SKM-1 treated with dmso at 0.1 percent for 144 hours (cell line): ENCODE measurements around the gene DNAJC1.
A peak's percentile ranks its signal among the peaks of the same experiment; 100 is the strongest.
"Not testable (repeated sequence)": the region's sequence is repeated elsewhere in the genome, so short reads cannot be mapped to it uniquely, and the experiment has no call there.

Experiments used
- DNase-seq: peaks from one replicate; lab custom pipeline; 2025; ENCODE audit not compliant: unreplicated experiment; lab: John Stamatoyannopoulos, UW

Gene DNAJC1, protein sequence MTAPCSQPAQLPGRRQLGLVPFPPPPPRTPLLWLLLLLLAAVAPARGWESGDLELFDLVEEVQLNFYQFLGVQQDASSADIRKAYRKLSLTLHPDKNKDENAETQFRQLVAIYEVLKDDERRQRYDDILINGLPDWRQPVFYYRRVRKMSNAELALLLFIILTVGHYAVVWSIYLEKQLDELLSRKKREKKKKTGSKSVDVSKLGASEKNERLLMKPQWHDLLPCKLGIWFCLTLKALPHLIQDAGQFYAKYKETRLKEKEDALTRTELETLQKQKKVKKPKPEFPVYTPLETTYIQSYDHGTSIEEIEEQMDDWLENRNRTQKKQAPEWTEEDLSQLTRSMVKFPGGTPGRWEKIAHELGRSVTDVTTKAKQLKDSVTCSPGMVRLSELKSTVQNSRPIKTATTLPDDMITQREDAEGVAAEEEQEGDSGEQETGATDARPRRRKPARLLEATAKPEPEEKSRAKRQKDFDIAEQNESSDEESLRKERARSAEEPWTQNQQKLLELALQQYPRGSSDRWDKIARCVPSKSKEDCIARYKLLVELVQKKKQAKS

DNA sequence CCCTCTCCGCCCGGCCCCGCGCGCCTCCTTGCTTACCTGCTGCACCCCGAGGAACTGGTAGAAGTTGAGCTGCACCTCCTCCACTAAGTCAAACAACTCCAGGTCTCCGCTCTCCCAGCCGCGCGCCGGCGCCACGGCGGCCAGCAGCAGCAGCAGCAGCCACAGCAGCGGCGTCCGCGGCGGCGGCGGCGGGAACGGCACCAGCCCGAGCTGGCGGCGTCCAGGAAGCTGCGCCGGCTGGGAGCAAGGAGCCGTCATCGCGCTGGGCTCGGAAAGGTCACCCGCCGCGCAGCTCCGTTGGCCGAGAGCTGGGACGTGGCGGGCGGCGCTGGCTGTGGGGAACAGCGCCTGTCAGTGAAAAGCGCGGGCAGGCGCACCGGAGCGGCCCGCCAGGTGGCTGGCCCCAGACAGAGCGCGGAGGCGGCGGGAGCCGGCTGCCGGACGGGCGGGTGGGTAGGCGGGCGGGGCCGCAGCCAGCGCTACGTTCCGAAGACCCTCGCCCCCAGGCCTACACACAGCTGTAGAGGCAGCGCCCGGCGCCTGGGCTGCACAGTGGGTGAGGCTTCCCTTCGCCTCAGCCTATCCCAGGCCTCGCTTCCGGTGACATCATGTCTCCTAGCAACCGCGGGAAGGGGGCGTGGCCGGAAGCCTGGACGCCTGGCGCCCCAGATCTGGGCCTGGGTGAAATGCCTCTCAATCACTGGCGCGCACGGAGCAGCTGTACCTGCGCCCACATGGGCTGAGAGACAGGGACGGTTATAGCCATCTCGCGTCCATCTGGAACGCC lies at the start of gene DNAJC1:
Gene DNAJC1, minus strand, starts transcription at position 554 of the 787 bp plus-strand sequence. Its CDS starts 296 bp downstream, at position 258.
- peak; percentile 61 for DNase-seq

DNA sequence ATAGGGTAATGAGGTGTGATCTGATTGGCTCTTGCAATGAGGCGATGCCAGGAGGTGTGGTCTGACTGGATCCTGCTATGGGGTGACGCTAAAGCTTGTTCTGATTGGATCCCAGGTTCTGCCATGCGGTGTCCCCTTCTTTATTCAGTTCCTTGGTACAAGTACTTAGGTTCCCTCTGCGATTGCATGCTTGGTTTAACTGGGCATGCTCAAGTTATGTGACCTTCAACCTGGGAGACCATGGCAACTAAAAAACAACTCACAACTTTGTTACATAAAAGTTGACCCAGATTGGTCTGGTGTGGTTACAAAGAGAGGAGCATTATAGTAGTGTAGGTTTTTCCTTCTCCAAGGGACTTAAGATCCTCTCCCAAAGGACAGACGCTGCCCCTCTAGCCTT lies 49.5 kb upstream of the DNAJC1 start:
- no peak for DNase-seq

DNA sequence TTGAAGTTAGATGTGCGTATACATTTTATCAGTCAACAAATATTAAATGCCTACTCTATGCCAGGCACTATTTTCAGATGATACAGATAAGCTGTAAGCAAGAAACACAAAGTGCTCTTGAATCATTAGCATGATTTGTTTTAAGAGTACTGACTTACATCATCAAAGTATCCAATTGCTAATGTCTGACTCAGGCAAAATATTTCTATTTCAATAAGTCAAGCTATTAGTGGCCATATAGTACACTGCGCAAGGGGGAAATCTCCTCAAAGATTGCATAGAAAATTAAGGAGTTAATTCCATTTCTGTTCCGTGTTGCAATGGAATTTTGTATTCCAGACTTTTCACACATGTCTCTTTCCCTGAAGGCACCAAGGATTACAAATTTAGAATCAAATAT lies 46.1 kb upstream of the DNAJC1 start:
- DNase-seq, result no peak

DNA sequence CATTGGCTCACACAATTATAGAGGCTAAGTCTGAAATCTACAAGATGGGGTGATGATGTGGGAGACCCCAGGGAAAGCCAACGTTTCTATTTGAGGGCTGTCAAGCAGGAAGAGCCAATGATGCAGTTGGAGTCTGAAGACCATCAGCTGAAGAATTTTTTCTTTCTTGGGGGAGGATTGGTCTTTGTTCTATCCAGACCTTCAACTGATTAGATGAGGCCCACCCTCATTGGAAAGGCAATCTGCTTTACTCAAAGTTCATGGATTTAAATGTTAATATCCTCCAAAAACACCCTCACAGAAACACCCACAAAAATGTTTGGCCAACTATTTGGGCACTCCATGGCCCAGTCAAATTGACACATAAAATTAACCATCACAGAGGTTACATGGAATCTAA lies 44.3 kb upstream of the DNAJC1 start:
- DNase-seq, result no peak

DNA sequence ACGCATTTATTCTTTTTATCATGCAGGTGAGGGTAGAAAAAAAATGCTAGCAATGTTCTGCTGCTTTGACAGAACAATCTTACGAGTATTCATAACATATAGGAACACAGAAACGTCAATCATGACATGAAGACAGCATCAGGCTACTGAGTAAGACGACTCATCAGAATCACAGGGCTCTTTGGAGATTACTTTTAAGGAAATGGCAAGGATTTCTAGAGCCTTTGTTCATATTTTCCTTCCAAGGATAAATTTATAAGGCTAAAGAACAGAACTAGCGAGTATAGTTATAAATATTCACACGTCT lies 39.8 kb upstream of the DNAJC1 start:
- DNase-seq, result no peak

DNA sequence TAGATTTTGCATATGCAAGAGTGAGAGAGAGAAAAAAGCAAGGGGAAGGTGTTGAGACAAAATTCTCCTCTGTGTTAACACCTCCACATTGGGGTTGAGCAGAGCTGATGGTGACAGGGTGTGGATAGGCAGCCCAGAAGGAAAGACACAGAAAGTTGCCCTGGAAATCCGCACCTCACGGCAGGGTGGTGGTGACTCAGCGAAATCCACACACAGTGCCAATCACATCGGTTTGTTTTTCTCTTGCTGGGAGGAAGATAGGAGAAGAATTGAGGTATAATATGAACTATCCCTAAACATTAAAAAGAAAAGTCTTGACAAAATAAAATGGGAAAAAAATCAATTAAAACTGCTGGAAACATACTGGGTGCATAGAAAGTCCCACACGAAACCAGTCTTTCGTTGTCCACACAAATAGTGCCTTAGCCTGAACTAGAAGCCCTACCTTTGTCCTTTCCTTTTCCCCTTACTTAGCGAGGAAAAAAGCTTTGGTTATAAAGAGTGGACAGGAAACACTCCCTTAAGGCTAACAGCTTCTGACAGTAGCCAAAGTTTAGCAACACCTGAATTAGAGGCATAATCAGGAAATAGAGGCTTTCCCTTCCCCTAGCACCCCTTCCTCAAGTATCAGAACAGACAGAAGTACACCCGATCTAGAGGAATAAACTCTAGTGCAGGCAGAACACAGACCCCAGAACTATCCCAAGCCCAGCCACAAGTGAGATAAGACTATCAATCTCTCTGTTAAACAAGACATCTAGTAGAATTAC lies 39.2 kb upstream of the DNAJC1 start:
- DNase-seq, result no peak

DNA sequence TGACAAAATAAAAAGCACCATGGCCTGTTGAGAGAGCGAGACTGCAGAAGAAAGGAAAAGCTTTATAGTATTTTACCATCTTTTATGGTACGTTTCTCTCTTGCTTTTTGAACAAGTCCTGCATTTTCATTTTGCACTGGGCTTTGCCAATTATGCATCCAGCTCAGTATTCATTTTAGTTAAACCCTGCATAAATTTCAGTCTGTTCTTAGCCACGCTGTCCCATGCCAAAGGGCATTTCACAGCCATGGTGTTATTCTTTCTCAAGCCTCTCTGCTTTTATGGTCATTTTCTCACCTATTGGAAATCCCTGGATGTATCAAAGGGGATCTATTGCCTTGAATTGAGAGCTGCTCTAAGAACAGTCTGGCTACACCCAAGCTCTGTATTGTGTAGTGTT lies 30.8 kb upstream of the DNAJC1 start:
- no peak for DNase-seq

DNA sequence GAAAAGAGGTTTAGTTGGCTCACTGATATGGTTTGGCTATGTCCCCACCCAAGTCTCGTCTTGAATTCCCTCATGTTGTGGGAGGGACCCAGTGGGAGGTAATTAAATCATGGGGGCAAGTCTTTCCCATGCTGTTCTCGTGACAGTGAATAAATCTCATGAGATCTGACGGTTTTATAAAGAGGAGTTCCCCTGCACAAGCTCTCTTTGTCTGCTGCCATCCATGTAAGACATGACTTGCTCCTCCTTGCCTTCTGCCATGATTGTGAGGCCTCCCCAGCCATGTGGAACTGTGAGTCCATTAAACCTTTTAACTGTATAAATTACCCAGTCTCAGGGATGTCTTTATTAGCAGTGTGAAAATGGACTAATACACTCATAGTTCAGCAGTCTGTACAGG lies 28.7 kb upstream of the DNAJC1 start:
- not testable (repeated sequence) for DNase-seq

DNA sequence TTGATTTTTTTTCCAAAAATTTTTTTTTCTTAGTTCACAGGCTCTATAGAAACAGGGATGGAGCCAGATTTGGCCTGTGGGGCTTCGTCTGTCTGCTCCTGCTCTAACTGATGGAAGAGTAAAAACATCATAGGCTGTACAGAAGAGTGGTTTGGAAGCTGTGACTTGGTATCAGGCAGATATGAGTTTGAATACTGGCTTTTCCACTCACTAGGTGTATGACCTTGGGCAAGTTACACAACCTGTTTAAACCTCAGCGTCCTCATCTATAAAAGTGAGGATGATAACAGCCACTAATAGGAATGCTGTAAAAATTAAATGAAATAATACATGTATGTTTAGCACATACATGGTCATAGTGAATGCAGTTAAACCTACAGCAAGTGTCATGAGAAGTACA lies 26.9 kb upstream of the DNAJC1 start:
- DNase-seq, result no peak

DNA sequence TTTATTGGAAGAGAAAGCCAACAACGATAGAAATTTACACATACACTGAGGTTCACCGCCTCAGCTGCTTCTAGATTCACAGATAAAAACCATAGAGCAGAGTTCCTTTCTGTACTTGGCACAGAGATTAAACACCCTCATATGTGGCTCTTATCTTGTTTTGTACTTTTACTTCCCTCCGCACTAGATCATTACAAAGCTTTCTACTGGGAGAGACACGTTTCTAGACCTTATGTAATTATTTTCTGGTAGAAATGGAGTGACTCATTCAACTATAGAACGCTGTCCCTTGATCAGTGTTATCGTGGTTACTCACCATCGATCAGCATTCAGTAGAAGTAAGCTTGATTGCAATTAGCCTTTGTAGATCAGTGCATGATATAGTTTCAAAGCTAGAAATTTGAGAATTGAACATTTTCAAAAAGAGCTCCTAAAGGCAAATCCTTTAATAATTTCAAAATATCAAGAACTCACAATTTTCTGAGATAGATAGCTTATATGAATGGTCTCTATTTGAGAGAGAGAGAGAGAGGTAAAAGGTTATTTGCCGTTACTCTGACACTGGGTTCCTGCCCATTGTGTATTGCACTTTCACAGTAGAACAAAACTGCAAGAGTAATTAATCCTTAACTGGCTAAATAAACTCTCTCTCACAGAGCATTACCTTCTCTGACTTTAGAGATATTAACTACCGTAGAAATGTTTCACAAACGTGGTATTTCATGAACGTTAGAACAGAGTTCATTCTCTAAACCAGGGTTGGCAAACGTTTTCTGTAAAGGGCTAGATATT lies 26.1 kb upstream of the DNAJC1 start:
- DNase-seq, result no peak

DNA sequence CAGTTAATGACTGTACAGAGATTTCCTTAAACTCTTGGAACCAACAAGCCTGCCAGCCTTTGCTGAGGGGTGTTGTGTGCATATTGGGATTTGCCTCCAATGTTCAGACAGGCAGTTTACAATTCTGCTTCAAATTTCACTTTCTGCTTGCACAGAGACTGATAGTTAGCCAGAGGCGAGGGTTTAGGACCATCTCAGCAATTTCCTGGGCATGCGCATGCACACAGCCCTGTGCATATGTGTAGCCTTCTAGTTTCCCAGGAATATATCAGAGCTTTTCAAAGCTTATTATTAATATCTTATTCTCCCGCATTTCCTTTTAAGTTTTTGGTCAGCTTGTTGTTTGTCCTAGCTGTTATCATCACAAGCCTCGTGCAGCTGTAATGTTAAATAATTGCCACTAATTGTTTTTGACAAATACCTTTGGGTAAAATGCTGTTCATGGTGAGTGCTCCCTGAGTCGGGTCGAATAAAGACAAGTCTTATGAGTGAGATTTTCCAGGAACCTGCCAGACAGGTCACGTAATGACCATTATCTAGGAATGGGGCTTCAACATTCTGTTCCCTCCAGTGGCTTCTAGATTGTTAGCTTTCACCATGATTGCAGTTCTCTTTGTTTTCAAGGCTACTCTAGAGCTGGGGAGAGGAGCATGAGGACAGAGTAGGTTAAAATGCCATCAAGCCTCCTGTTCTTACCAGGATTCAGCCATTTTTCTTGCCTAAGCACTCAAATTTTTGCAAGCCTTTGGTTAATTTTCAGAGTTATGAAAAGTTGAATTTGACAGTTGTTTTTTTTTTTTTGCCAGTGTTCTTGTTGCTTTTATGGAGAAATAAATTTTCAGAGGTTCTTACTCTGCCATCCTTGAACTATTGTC lies 24.1 kb upstream of the DNAJC1 start:
- no peak for DNase-seq

DNA sequence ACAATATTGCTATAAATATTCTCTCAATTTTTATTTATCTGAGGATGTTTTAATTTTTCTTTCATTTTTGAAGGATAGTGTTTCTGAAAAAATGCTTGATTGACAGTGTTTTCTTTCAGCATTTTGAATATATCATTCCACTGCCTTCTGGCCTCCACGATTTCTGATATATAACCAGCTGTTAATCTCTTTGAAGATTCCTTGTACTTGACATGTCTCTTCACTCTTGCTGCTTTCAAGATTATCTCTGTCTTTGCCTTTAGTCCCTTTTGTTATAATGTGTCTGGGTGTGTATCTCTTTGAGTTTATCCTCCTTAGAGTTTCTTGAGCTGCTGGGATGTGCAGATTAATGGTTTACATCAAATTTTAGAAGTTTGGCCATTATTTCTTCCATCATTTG lies 22.8 kb upstream of the DNAJC1 start:
- no peak for DNase-seq

DNA sequence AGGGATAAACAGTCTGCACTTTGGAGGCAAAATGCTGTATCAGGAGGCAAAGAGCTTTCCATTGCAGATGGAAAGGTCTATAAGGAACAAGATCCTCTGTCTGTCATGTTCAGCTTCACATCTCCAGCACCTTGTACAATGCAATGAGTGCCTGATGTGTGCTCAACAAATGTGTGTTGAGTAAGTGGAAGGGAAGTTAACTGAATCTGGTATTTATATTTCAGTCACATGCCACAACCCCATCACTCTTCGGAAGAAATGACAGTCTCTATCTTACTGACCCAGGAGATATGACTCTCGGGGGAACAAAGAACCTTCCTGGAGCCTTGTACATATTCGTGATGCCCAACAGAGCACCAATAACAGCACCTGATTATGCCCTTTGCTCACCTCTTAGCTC lies 20.0 kb upstream of the DNAJC1 start:
- no peak for DNase-seq

DNA sequence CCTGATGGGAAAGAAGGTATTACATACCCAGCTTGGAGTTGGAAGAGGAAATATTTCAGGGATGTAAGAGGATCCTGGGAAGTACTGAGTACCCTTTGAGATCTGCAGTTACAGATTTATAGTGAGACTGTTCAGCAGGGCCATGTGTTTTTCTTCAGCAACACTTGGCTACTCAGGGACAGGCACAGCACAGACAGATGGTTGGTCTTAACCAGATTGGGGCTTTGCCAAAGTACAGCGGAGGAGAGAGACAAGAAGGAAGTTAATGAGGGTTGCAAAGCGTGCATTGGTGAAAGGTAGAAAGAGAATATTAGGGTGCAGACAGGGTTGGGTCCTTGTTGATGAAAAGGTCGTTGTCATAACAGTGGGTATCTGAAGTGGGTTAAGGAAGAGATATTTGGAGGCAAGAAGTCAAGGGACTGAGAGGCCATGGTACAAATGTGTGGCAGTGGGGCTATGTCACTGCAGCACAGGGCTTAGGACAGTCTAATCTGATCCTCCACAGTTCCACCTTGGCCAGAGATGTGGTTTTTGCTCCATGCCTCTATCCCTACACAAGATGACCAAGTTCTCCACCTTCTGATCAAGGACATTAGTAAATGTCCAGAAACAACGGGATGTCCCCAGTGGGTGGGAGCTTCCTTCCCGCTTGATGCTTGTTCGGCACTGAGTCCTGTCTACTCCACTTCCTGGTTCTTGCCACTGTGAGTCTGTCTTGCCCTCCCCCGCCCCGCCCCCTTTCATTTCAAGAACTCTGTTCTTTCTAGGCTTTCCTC lies 18.9 kb upstream of the DNAJC1 start:
- no peak for DNase-seq

DNA sequence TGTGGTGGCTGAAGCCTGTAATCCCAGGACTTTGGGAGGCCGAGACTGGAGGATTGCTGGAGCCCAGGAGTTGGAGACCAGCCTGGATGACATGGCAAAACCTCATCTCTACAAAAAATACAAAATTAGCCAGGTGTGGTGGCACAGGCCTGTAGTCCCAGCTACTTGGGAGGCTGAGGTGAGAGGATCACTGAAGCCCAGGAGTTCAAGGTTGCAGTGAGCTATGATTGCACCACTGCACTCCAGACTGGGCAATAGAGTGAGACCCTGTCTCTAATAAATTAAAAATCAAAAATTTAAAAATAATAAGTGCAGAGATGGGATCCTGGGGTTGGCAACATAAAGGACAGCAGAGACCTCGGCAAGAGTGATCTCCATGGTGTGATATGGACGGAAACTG lies 17.6 kb upstream of the DNAJC1 start:
- DNase-seq, result not testable (repeated sequence)

DNA sequence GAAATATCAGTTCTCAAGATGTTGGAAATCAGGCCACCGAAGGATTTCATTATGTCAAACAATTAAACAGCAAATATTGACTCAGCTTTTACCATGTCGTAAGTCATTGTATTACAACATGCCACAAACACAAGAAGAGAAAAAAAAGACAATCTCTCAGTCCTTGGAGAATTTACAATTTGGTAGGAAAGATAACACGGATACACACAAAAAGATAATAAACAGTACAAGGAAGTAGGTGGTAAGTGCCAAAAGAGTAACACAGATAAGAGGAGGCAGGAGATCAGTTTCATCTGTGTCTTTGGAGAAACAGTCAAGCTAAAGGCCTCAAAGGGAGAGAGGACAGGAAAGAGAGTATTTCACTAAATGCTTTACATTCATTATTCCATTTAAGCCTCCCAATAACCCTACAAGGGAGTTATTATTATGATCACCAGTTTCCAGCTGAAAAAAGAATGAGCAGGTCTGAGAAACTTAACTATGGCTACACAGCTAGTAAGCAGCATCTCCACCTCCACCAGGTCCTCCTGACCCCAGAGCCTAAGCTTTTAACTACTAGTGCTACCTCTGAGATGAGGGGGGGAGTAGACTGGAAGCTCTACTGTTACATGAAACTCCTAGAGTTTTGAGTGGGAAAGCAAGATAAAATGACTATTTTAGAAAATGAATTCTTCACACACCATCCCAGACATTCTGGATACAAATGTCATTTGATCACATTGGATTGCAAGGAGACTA lies 13.9 kb upstream of the DNAJC1 start:
- DNase-seq, result no peak

DNA sequence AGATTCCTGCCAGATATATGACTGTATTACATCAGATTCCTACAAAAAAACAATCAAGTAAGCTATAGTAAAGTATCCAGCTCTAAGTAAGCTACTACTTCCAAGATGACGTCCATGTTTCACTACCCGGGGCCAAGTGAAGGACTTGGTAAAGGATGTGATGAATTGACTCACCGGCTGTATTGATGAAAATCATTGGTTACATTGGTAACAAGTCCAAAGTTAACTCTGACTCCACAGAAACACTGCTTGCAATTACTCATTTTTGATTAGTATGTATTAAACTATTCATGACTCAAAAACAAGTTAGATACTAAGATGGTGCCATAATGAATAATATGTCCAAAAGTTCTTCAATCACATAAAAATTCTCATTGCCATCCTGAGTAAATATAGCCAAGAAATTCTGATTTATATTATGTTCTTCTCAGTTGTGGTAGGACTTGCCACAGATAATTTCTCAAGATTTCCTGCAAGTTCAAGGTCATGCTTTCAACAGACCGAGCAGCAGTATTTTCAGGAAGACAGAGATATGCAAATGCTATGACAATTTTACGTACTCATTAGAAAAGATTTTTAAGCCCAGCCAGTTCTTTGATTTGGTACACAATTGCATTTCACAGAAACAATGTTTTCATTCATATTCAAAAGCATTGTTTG lies 12.6 kb upstream of the DNAJC1 start:
- no peak for DNase-seq

DNA sequence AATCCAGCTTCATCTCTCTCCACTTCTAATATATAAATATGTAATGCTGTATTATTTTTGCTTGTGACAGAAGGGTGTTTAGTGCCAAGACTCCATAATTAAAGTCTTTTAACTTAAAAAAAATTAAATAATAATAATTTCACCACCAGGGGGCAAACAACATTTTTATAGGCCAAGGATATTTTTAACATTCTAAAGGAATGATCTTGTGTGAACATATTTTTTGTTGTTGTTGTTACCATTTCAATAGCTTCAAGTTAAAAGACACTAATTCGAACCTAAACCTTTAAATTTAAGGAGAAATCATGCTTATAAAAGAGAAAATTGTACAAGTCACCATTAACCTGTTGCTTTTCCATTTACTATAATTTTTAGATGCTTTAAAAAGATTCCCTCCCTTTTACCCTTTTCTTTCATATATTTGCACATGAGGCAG lies 7.5 kb upstream of the DNAJC1 start:
- no peak for DNase-seq
